HepG2 (cell line): ENCODE measurements around the gene KRTAP10-2. TPM values are rescaled to one million over a fixed set of nuclear protein-coding genes. Genes with fewer than 3 reads are reported as not detected.

Experiments
- AKNA ChIP-seq: sonication (generic); formaldehyde crosslinking; IDR thresholded peaks from 2 replicates; pipeline ENCODE4 v1.4.0; 2020; ENCODE audit warnings: missing genetic modification reagents, borderline replicate concordance
- BRD4 ChIP-seq: sonication (generic); formaldehyde crosslinking; IDR thresholded peaks from 2 replicates; pipeline ENCODE4 v1.4.0; 2020; ENCODE audit warnings: missing genetic modification reagents
- CCAR2 ChIP-seq: fragments of 200-400 bp; formaldehyde crosslinking; optimal IDR thresholded peaks from 2 replicates; pipeline ENCODE3; 2018; ENCODE audit warnings: low read depth, mild to moderate bottlenecking, low read length, moderate library complexity
- HOXA3 ChIP-seq: sonication (generic); formaldehyde crosslinking; IDR thresholded peaks from 2 replicates; pipeline ENCODE4 v1.5.0; 2020; ENCODE audit warnings: missing genetic modification reagents
- KAT2B ChIP-seq: fragments of 150-350 bp; IDR thresholded peaks from 2 replicates; pipeline ENCODE4 v1.6.1; 2014; ENCODE audit warnings: low read depth, low read length, borderline replicate concordance
- MEF2D ChIP-seq: sonication (generic); formaldehyde crosslinking; IDR thresholded peaks from 2 replicates; pipeline ENCODE4 v1.5.1; 2020; ENCODE audit warnings: mild to moderate bottlenecking, missing genetic modification reagents
- MTF1 ChIP-seq: sonication (generic); formaldehyde crosslinking; IDR thresholded peaks from 2 replicates; pipeline ENCODE4 v1.5.0; 2020; ENCODE audit warnings: missing genetic modification reagents
- RXRA ChIP-seq: sonication (generic); formaldehyde crosslinking; IDR thresholded peaks from 2 replicates; pipeline ENCODE4 v1.5.1; 2020; ENCODE audit warnings: missing genetic modification reagents
- ZBTB39 ChIP-seq: sonication (generic); formaldehyde crosslinking; IDR thresholded peaks from 2 replicates; pipeline ENCODE4 v1.5.0; 2020; ENCODE audit warnings: missing genetic modification reagents
- ZBTB7B ChIP-seq: sonication (generic); formaldehyde crosslinking; IDR thresholded peaks from 2 replicates; pipeline ENCODE4 v1.4.0; 2020; ENCODE audit warnings: missing genetic modification reagents
- ZNF441 ChIP-seq: sonication (generic); formaldehyde crosslinking; IDR thresholded peaks from 2 replicates; pipeline ENCODE4 v1.7.0; 2021; ENCODE audit warnings: missing genetic modification reagents, borderline replicate concordance
- ZNF512B ChIP-seq: sonication (generic); formaldehyde crosslinking; IDR thresholded peaks from 2 replicates; pipeline ENCODE4 v1.5.1; 2020; ENCODE audit warnings: missing genetic modification reagents, mild to moderate bottlenecking, borderline replicate concordance
- ZNF7 ChIP-seq: IDR thresholded peaks from 2 replicates; pipeline ENCODE4 v1.6.1; 2016; ENCODE audit warnings: missing biosample characterization, missing genetic modification reagents
- ZNF749 ChIP-seq: sonication (generic); formaldehyde crosslinking; IDR thresholded peaks from 2 replicates; pipeline ENCODE4 v1.8.0; 2022; ENCODE audit warnings: mild to moderate bottlenecking, missing genetic modification reagents, moderate library complexity, borderline replicate concordance
- polyA plus RNA-seq, 8 experiments: library from polyadenylated mRNA; depleted of rRNA in 3 of 8; stranded (reverse) in 7 of 8; unstranded in 1 of 8; fragments of >200 nt; fragmentation: Illumina TruSeq in 4 of 8; extraction: Trizol in 4 of 8; gene quantifications; 2 replicates each; pipeline versions ENCODE4 v1.2.1 to v1.2.3, GENCODE V29; 2011 to 2016; ENCODE audit warnings: low read depth in 4 of 8, missing spikeins in 1 of 8, mixed read lengths in 1 of 8; ENCODE audit not compliant: insufficient read depth in 1 of 8
- total RNA-seq, 5 experiments: library from RNA; depleted of rRNA; stranded (reverse); fragments of >200 nt; fragmentation: Illumina TruSeq; extraction: Trizol; gene quantifications; 2 replicates each; pipeline ENCODE4 v1.2.3, GENCODE V29; 2016; ENCODE audit warnings: low read depth in 1 of 5
- TF ChIP-seq, protein P1 (sequence below): sonication (generic); formaldehyde crosslinking; IDR thresholded peaks from 2 replicates; pipeline ENCODE4 v1.8.0; 2022; ENCODE audit warnings: missing genetic modification reagents, mild to moderate bottlenecking, inconsistent platforms, borderline replicate concordance
- TF ChIP-seq, protein P2 (sequence below): sonication (generic); formaldehyde crosslinking; IDR thresholded peaks from 2 replicates; pipeline ENCODE4 v1.8.0; 2022; ENCODE audit warnings: mild to moderate bottlenecking, missing genetic modification reagents, moderate library complexity

The KRTAP10-2 gene
- total and polyA plus RNA-seq, 2 of the 13 experiments (the other 11 are each of a cell fraction or from before 2014, with no cell fraction given), result not detected

- TF ChIP-seq ZBTB39 (CRISPR knock-in tag), result no peak
- TF ChIP-seq, protein P1, sequence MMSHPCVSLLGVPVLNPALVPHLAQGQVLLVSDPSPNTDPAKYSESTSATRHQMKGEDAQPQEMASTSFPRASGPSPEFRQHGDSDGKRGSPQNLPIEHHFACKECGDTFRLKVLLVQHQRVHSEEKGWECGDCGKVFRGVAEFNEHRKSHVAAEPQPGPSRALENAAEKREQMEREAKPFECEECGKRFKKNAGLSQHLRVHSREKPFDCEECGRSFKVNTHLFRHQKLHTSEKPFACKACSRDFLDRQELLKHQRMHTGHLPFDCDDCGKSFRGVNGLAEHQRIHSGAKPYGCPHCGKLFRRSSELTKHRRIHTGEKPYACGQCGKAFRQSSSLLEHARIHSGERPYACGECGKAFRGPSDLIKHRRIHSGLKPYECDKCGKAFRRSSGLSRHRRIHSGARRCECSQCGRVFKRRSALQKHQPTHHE (CRISPR knock-in tag), result no peak
- TF ChIP-seq ZNF7 (CRISPR knock-in tag), result no peak
- TF ChIP-seq MEF2D (CRISPR knock-in tag), result no peak
- TF ChIP-seq ZBTB7B, result peak; percentile 9; the same call in 1 of the 2 replicates
- no peak for TF ChIP-seq CCAR2
- TF ChIP-seq HOXA3 (CRISPR knock-in tag), result peak; percentile 34; the same call in 1 of the 2 replicates
- 0 out of 2 replicates have a peak, but pooled peaks have one; percentile 57 for TF ChIP-seq ZNF512B (CRISPR knock-in tag)
- no peak for TF ChIP-seq KAT2B
- TF ChIP-seq ZNF749 (CRISPR knock-in tag), result 0 out of 2 replicates have a peak, but pooled peaks have one; percentile 47
- TF ChIP-seq, protein P2, sequence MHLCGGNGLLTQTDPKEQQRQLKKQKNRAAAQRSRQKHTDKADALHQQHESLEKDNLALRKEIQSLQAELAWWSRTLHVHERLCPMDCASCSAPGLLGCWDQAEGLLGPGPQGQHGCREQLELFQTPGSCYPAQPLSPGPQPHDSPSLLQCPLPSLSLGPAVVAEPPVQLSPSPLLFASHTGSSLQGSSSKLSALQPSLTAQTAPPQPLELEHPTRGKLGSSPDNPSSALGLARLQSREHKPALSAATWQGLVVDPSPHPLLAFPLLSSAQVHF (CRISPR knock-in tag), result no peak
- peak; percentile 78 for TF ChIP-seq BRD4 (CRISPR knock-in tag)
- TF ChIP-seq RXRA, result peak; percentile 4; the same call in 1 of the 2 replicates
- no peak for TF ChIP-seq MTF1 (CRISPR knock-in tag)
- peak; percentile 69; the same call in 1 of the 2 replicates for TF ChIP-seq ZNF441 (CRISPR knock-in tag)
- no peak; the same call in 1 of the 2 replicates for TF ChIP-seq AKNA (CRISPR knock-in tag)
These were observed 44.7 kb downstream of the KRTAP10-2 start (continued) for GRCh38 chr21:44506279-44507255.
